SK-N-SH (cell line): ENCODE measurements around the gene TLCD5. TPM values are rescaled to one million over a fixed set of nuclear protein-coding genes. Genes with fewer than 3 reads are reported as not detected.
A peak's percentile ranks its signal among the peaks of the same experiment; 100 is the strongest.

ENCODE experiments used
- CTCF ChIA-PET: fragments of 300-600, 350-600 bp; formaldehyde crosslinking; extraction: SDS; loops from one replicate; lab custom pipeline; 2021; lab: Yijun Ruan, JAX
- POLR2A ChIA-PET: fragments of 350-600 bp; sonication (Branson Sonifier 250); formaldehyde crosslinking; extraction: SDS; loops from one replicate; lab custom pipeline; 2020; ENCODE audit warnings: antibody characterized with exemption, inconsistent platforms; lab: Yijun Ruan, JAX
- DNase-seq: peaks from one replicate; pipeline ENCODE4 v3.0.0; 2012
- H2AFZ ChIP-seq: fragments of 200-600 bp; sonication (generic); 2 replicates; pipeline ENCODE4 v1.8.1; 2016; ENCODE audit warnings: antibody characterized with exemption, mild to moderate bottlenecking, low read depth
- H3F3A ChIP-seq: fragments of 200-600 bp; sonication (generic); replicated peaks from 2 replicates; pipeline ENCODE3; 2016; ENCODE audit warnings: antibody characterized with exemption, mild to moderate bottlenecking; ENCODE audit not compliant: insufficient read depth
- H3K27ac ChIP-seq, 2 experiments: fragments of 200-500 bp in 1 of 2; fragments of 200-600 bp in 1 of 2; sonication (Bioruptor generic) in 1 of 2; sonication (generic), shearing (Covaris generic) in 1 of 2; 2 replicates each; pipeline versions ENCODE4 v1.5.1 to v1.6.1; 2014 to 2016; ENCODE audit warnings: low read depth in 2 of 2, inconsistent platforms in 1 of 2, low read length in 1 of 2, mild to moderate bottlenecking in 1 of 2, mixed read lengths in 1 of 2
- H3K27me3 ChIP-seq: fragments of 200-600 bp; sonication (generic), shearing (Covaris generic); 2 replicates; pipeline ENCODE4 v1.6.1; 2016; ENCODE audit warnings: mixed run types; ENCODE audit not compliant: insufficient read depth
- H3K36me3 ChIP-seq, 2 experiments: fragments of 200-500 bp in 1 of 2; fragments of 200-600 bp in 1 of 2; sonication (Bioruptor generic) in 1 of 2; sonication (generic) in 1 of 2; replicated peaks in 1 of 2; 2 replicates each; pipeline versions ENCODE3 to v1.5.1; 2014 to 2016; ENCODE audit warnings: low read length in 1 of 2, mild to moderate bottlenecking in 1 of 2; ENCODE audit not compliant: insufficient read depth in 2 of 2, control insufficient read depth in 1 of 2
- H3K4me1 ChIP-seq, 2 experiments: fragments of 200-500 bp in 1 of 2; fragments of 200-600 bp in 1 of 2; sonication (Bioruptor generic) in 1 of 2; sonication (generic), shearing (Covaris generic) in 1 of 2; 2 replicates each; pipeline versions ENCODE4 v1.5.1 to v1.6.1; 2014 to 2016; ENCODE audit warnings: low read depth in 1 of 2, low read length in 1 of 2, mixed run types in 1 of 2; ENCODE audit not compliant: insufficient read depth in 2 of 2, control insufficient read depth in 1 of 2
- H3K4me2 ChIP-seq: fragments of 200-600 bp; sonication (generic), shearing (Covaris generic); 2 replicates; pipeline ENCODE4 v1.6.1; 2017; ENCODE audit warnings: mixed run types
- H3K4me3 ChIP-seq, 2 experiments: fragments of 200-500 bp in 1 of 2; fragments of 200-600 bp in 1 of 2; sonication (Bioruptor generic) in 1 of 2; sonication (generic), shearing (Covaris generic) in 1 of 2; 2 replicates each; pipeline versions ENCODE4 v1.5.1 to v1.8.1; 2014 to 2016; ENCODE audit warnings: low read depth in 2 of 2, inconsistent platforms in 1 of 2, low read length in 1 of 2, mild to moderate bottlenecking in 1 of 2, mixed read lengths in 1 of 2, moderate library complexity in 1 of 2
- H3K79me2 ChIP-seq: fragments of 200-600 bp; sonication (generic); 2 replicates; pipeline ENCODE4 v1.8.1; 2017; ENCODE audit warnings: mild to moderate bottlenecking; ENCODE audit not compliant: insufficient read depth
- H3K9ac ChIP-seq: fragments of 200-600 bp; sonication (generic); 2 replicates; pipeline ENCODE4 v1.6.1; 2017; ENCODE audit warnings: mixed run types
- H3K9me2 ChIP-seq: fragments of 200-600 bp; sonication (generic); 2 replicates; pipeline ENCODE4 v1.6.1; 2017; ENCODE audit warnings: mixed run types
- H3K9me3 ChIP-seq: fragments of 200-600 bp; sonication (generic); 2 replicates; pipeline ENCODE4 v1.6.1; 2017; ENCODE audit warnings: mixed run types, mild to moderate bottlenecking, moderate library complexity
- H4K20me1 ChIP-seq: fragments of 200-600 bp; sonication (generic); 2 replicates; pipeline ENCODE4 v1.6.1; 2017; ENCODE audit warnings: mild to moderate bottlenecking, mixed run types; ENCODE audit not compliant: insufficient read depth
- ELF1 ChIP-seq: IDR thresholded peaks from 2 replicates; pipeline ENCODE4 v1.4.0; 2012
- FOXM1 ChIP-seq: IDR thresholded peaks from 2 replicates; pipeline ENCODE4 v1.4.0; 2012; ENCODE audit warnings: low read depth, mild to moderate bottlenecking
- GABPA ChIP-seq: IDR thresholded peaks from 2 replicates; pipeline ENCODE4 v1.4.0; 2012; ENCODE audit warnings: low read depth, mild to moderate bottlenecking
- GATA2 ChIP-seq: sonication (generic); formaldehyde crosslinking; IDR thresholded peaks from 2 replicates; pipeline ENCODE4 v1.5.0; 2020; ENCODE audit warnings: mild to moderate bottlenecking, missing genetic modification reagents
- MXI1 ChIP-seq: IDR thresholded peaks from 2 replicates; pipeline ENCODE4 v1.6.1; 2012; ENCODE audit warnings: mild to moderate bottlenecking, low read depth, low read length, improper control_type of control experiment
- RAD21 ChIP-seq: IDR thresholded peaks from 2 replicates; pipeline ENCODE4 v1.6.1; 2012; ENCODE audit warnings: mild to moderate bottlenecking, low read length
- RCOR1 ChIP-seq: fragments of 150-350 bp; IDR thresholded peaks from 2 replicates; pipeline ENCODE4 v1.6.1; 2017; ENCODE audit warnings: antibody characterized with exemption, low read length
- SIN3A ChIP-seq: IDR thresholded peaks from 2 replicates; pipeline ENCODE4 v1.6.1; 2012; ENCODE audit warnings: low read depth, mild to moderate bottlenecking, low read length, moderate library complexity, borderline replicate concordance
- TAF1 ChIP-seq: IDR thresholded peaks from 2 replicates; pipeline ENCODE4 v1.6.1; 2012; ENCODE audit warnings: low read depth, mild to moderate bottlenecking, low read length, moderate library complexity, borderline replicate concordance
- WGBS: methylation state at CpG from one replicate; pipeline ENCODE4 v1.1.6; 2017; ENCODE audit warnings: low lambda C conversion rate; 5-methylcytosine and 5-hydroxymethylcytosine counted together
- polyA plus RNA-seq, 3 experiments: library from polyadenylated mRNA; depleted of rRNA; stranded (reverse); fragments of >200 nt; gene quantifications; 2 replicates each; pipeline ENCODE4 v1.2.3, GENCODE V29; 2012
- TF ChIP-seq, protein P1 (sequence below): fragments of 200-600 bp; sonication (generic); IDR thresholded peaks from 2 replicates; pipeline ENCODE4 v1.6.1; 2017; ENCODE audit warnings: antibody characterized with exemption, mild to moderate bottlenecking, moderate library complexity
- TF ChIP-seq, protein P2 (sequence below): IDR thresholded peaks from 2 replicates; pipeline ENCODE4 v1.4.0; 2012; ENCODE audit warnings: low read depth, borderline replicate concordance
- TF ChIP-seq, protein P3 (sequence below): IDR thresholded peaks from 2 replicates; pipeline ENCODE4; 2012
- TF ChIP-seq, protein P4 (sequence below): IDR thresholded peaks from 2 replicates; pipeline ENCODE4 v1.6.1; 2012; ENCODE audit warnings: mild to moderate bottlenecking, low read depth, low read length, moderate library complexity
- TF ChIP-seq, protein P5 (sequence below): IDR thresholded peaks from 2 replicates; pipeline ENCODE4 v1.4.0; 2012; ENCODE audit warnings: low read depth, borderline replicate concordance

The TLCD5 gene
- polyA plus RNA-seq, 1 of the 3 experiments (the other 2 are of a cell fraction), result 12.7 TPM

DNA sequence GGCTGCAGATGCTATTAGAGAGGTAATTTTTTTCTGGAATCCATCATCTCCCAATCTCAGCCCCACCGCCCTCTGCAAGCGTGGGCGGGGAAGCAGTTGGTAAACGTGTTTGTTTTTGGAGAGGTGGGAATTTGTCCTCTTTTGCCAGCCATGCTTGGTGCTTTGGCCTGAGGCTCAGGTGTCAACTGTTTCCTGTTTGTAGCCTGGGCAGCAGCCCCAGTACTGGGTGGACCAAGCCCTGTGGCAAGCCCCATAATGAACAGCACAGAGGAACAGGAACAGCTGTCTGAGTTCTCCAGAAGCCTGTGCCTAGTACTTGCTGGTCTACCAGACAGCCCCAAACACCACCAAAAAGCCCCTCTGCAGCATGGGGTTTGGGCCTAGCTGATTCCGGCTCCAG, 45.6 kb upstream of the TLCD5 start:
- H3K9me2 ChIP-seq, result no peaks in the 10 kb centered on the region
- ChIA-PET CTCF (interaction anchor here (0.6 to 3.1 kb wide), 6 partner anchors 11 to 276 kb away, joined by 3 to 15 read pairs (median 4); partner anchors contain the start of gene POU2F3), POLR2A (no interaction called here)
- no peak for DNase-seq
- no peaks in the 10 kb centered on the region for H3F3A ChIP-seq
- no peak overlapping the region for H3K27ac ChIP-seq
- no peak overlapping the region for H2AFZ ChIP-seq
- H3K27me3 ChIP-seq, result no peaks in the 10 kb centered on the region; the same call in 1 of the 2 replicates
- H3K36me3 ChIP-seq, result no peaks in the 10 kb centered on the region
- no peaks in the 10 kb centered on the region for H4K20me1 ChIP-seq
- WGBS, result 89% methylated on average over 5 of the region's 5 CpGs
- no peak overlapping the region for H3K4me3 ChIP-seq
- peaks cover 0 to 31% of the 10 kb centered on the region in 2 experiments; a peak in 2 of 4 replicates for H3K4me1 ChIP-seq
- H3K79me2 ChIP-seq, result no peaks in the 10 kb centered on the region
- no peak overlapping the region for H3K9ac ChIP-seq
- no peaks in the 10 kb centered on the region for H3K9me3 ChIP-seq
- TF ChIP-seq, protein P1, sequence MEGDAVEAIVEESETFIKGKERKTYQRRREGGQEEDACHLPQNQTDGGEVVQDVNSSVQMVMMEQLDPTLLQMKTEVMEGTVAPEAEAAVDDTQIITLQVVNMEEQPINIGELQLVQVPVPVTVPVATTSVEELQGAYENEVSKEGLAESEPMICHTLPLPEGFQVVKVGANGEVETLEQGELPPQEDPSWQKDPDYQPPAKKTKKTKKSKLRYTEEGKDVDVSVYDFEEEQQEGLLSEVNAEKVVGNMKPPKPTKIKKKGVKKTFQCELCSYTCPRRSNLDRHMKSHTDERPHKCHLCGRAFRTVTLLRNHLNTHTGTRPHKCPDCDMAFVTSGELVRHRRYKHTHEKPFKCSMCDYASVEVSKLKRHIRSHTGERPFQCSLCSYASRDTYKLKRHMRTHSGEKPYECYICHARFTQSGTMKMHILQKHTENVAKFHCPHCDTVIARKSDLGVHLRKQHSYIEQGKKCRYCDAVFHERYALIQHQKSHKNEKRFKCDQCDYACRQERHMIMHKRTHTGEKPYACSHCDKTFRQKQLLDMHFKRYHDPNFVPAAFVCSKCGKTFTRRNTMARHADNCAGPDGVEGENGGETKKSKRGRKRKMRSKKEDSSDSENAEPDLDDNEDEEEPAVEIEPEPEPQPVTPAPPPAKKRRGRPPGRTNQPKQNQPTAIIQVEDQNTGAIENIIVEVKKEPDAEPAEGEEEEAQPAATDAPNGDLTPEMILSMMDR, result no peak
- TF ChIP-seq, protein P2, sequence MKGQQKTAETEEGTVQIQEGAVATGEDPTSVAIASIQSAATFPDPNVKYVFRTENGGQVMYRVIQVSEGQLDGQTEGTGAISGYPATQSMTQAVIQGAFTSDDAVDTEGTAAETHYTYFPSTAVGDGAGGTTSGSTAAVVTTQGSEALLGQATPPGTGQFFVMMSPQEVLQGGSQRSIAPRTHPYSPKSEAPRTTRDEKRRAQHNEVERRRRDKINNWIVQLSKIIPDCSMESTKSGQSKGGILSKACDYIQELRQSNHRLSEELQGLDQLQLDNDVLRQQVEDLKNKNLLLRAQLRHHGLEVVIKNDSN, result no peak
- no peak for TF ChIP-seq ELF1
- TF ChIP-seq RAD21, result no peak
- no peak for TF ChIP-seq GABPA
- TF ChIP-seq, protein P3, sequence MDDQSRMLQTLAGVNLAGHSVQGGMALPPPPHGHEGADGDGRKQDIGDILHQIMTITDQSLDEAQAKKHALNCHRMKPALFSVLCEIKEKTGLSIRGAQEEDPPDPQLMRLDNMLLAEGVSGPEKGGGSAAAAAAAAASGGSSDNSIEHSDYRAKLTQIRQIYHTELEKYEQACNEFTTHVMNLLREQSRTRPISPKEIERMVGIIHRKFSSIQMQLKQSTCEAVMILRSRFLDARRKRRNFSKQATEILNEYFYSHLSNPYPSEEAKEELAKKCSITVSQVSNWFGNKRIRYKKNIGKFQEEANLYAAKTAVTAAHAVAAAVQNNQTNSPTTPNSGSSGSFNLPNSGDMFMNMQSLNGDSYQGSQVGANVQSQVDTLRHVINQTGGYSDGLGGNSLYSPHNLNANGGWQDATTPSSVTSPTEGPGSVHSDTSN, result no peak
- no peak for TF ChIP-seq FOXM1
- no peak for TF ChIP-seq SIN3A
- H3K4me2 ChIP-seq, result no peak overlapping the region

DNA sequence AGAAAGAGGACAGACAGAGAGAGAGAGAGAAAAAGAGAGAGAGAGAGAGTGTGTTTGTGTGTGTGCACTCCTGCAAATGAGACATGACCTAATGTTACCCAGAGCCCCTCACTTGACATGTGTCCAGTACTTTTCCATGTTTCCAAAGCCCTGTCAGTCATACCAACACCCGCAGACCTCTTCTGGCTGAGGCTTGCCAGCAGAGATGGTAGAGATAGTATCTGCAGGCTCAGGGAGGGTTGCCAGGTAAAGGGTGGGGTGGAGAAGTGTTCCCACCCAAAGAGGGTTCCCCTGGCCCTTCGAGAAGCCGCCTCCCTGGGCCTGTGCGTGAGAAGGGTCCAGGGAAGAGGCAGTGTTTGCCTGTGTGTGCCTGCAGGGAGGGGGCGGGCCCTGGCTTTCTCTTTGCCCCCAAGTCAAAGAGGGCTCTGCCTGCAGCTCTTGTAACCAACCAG, 44.5 kb upstream of the TLCD5 start:
- H3K9me3 ChIP-seq, result no peaks in the 10 kb centered on the region
- DNase-seq, result peak; percentile 54
- H3K4me3 ChIP-seq, result no peak overlapping the region
- peaks cover 0 to 39% of the 10 kb centered on the region in 2 experiments; a peak in 2 of 4 replicates for H3K4me1 ChIP-seq
- H3K4me2 ChIP-seq, result no peak overlapping the region
- ChIA-PET POLR2A (no interaction called here), CTCF (interaction anchor here (1.4 to 3.1 kb wide), 4 partner anchors 19 to 45 kb away, joined by 3 to 15 read pairs (median 6); partner anchors contain the start of gene POU2F3)
- 0 out of 4 replicates have a peak overlapping the region, but pooled peaks of 1 of the 2 experiments have one; percentile 14 for H3K27ac ChIP-seq
- H4K20me1 ChIP-seq, result no peaks in the 10 kb centered on the region
- no peaks in the 10 kb centered on the region for H3K79me2 ChIP-seq
- H3K9me2 ChIP-seq, result no peaks in the 10 kb centered on the region
- no peaks in the 10 kb centered on the region for H3F3A ChIP-seq
- H3K27me3 ChIP-seq, result no peaks in the 10 kb centered on the region
- no peaks in the 10 kb centered on the region for H3K36me3 ChIP-seq
- no peak overlapping the region for H3K9ac ChIP-seq
- no peak overlapping the region for H2AFZ ChIP-seq
- 40% methylated on average over 2 of the region's 5 CpGs for WGBS
- TF ChIP-seq MXI1, result peak; percentile 40; the same call in 1 of the 2 replicates
- no peak for TF ChIP-seq RCOR1
- TF ChIP-seq, protein P4, sequence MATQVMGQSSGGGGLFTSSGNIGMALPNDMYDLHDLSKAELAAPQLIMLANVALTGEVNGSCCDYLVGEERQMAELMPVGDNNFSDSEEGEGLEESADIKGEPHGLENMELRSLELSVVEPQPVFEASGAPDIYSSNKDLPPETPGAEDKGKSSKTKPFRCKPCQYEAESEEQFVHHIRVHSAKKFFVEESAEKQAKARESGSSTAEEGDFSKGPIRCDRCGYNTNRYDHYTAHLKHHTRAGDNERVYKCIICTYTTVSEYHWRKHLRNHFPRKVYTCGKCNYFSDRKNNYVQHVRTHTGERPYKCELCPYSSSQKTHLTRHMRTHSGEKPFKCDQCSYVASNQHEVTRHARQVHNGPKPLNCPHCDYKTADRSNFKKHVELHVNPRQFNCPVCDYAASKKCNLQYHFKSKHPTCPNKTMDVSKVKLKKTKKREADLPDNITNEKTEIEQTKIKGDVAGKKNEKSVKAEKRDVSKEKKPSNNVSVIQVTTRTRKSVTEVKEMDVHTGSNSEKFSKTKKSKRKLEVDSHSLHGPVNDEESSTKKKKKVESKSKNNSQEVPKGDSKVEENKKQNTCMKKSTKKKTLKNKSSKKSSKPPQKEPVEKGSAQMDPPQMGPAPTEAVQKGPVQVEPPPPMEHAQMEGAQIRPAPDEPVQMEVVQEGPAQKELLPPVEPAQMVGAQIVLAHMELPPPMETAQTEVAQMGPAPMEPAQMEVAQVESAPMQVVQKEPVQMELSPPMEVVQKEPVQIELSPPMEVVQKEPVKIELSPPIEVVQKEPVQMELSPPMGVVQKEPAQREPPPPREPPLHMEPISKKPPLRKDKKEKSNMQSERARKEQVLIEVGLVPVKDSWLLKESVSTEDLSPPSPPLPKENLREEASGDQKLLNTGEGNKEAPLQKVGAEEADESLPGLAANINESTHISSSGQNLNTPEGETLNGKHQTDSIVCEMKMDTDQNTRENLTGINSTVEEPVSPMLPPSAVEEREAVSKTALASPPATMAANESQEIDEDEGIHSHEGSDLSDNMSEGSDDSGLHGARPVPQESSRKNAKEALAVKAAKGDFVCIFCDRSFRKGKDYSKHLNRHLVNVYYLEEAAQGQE, result no peak
- no peak for TF ChIP-seq ELF1
- TF ChIP-seq GATA2 (CRISPR knock-in tag), result peak; percentile 78
- TF ChIP-seq, protein P5, sequence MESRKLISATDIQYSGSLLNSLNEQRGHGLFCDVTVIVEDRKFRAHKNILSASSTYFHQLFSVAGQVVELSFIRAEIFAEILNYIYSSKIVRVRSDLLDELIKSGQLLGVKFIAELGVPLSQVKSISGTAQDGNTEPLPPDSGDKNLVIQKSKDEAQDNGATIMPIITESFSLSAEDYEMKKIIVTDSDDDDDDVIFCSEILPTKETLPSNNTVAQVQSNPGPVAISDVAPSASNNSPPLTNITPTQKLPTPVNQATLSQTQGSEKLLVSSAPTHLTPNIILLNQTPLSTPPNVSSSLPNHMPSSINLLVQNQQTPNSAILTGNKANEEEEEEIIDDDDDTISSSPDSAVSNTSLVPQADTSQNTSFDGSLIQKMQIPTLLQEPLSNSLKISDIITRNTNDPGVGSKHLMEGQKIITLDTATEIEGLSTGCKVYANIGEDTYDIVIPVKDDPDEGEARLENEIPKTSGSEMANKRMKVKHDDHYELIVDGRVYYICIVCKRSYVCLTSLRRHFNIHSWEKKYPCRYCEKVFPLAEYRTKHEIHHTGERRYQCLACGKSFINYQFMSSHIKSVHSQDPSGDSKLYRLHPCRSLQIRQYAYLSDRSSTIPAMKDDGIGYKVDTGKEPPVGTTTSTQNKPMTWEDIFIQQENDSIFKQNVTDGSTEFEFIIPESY, result no peak
- TF ChIP-seq TAF1, result no peak
- TF ChIP-seq, protein P1, result no peak
- no peak for TF ChIP-seq RAD21
